DND-41 (cell line): Measurements from ENCODE around the gene ZDHHC11.

Experiments used
- EZH2 ChIP-seq: IDR thresholded peaks from 3 replicates; pipeline ENCODE4 v1.6.1; 2012; ENCODE audit warnings: borderline replicate concordance, low read depth, mild to moderate bottlenecking, moderate library complexity, low read length, inconsistent platforms; ENCODE audit not compliant: severe bottlenecking
- TF ChIP-seq, protein P1 (sequence below): IDR thresholded peaks from 2 replicates; pipeline ENCODE4 v1.5.1; 2012; ENCODE audit warnings: borderline replicate concordance, low read length, moderate library complexity, mild to moderate bottlenecking; ENCODE audit not compliant: poor library complexity, severe bottlenecking; ENCODE audit errors: extremely low read depth

DNA sequence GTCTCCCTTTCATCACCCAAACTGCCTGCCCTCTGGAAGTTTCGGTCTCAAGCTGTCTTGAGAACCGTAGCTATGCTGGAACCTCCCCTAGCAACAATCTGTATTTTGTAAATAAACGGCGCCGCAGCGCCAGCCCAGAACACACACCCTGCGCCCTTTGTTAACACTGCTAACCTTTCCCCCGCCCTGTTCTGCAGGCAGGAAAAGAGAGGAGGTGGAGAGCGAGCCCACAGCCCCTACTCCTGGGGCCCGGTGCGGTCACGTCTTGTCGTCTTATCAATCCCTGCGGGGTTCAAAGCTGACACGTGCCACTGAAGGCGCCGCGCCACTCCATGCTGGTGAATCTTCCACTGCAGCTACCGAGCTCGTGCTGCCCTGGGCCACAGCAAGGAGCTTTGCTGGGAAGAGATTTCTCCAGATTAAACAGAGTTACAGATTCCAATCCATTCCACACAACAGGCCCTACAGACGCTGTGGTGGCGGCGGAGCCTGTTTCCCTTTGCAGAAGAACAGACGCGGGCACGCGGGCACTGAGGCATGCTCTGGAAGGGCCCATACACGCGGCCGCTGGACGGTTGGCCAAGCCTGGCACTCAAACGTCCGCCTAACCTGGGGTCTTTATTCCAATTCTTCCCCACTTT, 91.6 kb downstream of the ZDHHC11 start:
- no peak for TF ChIP-seq EZH2
- TF ChIP-seq, protein P1, sequence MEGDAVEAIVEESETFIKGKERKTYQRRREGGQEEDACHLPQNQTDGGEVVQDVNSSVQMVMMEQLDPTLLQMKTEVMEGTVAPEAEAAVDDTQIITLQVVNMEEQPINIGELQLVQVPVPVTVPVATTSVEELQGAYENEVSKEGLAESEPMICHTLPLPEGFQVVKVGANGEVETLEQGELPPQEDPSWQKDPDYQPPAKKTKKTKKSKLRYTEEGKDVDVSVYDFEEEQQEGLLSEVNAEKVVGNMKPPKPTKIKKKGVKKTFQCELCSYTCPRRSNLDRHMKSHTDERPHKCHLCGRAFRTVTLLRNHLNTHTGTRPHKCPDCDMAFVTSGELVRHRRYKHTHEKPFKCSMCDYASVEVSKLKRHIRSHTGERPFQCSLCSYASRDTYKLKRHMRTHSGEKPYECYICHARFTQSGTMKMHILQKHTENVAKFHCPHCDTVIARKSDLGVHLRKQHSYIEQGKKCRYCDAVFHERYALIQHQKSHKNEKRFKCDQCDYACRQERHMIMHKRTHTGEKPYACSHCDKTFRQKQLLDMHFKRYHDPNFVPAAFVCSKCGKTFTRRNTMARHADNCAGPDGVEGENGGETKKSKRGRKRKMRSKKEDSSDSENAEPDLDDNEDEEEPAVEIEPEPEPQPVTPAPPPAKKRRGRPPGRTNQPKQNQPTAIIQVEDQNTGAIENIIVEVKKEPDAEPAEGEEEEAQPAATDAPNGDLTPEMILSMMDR, result no peak
